NCI-H1417 treated with DMSO at 0.1 percent for 48 hours (cell line): ENCODE measurements around the gene KRT76.
A peak's percentile ranks its signal among the peaks of the same experiment; 100 is the strongest.

Source experiments
- DNase-seq: peaks from one replicate; lab custom pipeline; 2025; lab: John Stamatoyannopoulos, UW

Gene KRT76

DNA sequence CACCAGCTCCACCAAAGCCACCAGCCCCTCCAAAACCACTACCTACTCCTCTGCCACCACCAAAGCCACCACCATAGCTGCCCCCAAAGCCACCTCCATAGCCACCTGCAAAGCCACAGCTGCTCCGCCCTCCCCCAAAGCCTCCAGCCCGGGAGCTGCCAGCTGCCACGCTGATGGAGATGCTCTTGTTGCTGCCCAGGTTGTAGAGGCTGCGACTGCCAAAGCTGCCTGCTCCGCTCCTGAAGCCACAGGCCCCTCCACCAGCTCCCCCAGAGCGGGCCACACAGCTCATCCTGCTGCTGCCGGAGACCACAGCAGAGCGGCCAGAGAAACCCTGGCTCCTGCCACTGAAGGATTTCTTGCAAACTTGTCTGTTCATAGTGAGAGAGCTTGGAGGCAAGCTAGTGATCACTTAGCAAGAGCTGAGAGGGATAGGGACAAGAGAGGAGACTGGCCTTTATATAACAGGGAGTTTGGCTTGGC, at the start of gene KRT76:
KRT76 (minus strand) TSS at position 433 of the 483 bp plus-strand sequence; CDS start at position 379, 54 bp downstream.
- no peak for DNase-seq

DNA sequence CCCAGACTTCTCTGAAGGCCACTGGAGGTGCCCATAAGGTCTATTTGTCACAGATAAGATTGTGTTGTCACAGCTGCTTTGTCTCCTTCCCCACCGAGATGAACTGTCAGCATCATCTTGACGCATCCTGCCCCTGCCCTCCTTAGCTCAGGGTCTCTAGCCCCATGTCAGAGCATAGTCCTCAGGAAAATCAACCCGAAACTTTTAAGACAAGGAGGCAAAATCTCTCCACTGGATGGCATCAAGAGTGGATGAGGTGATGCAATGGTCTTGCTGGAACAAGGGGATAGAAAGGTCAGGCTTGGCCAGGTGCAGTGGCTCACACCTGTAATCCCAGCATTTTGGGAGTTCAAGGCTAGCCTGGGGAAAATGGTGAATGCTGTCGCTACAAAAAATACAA, 48.8 kb upstream of the KRT76 start:
- DNase-seq: no peak

DNA sequence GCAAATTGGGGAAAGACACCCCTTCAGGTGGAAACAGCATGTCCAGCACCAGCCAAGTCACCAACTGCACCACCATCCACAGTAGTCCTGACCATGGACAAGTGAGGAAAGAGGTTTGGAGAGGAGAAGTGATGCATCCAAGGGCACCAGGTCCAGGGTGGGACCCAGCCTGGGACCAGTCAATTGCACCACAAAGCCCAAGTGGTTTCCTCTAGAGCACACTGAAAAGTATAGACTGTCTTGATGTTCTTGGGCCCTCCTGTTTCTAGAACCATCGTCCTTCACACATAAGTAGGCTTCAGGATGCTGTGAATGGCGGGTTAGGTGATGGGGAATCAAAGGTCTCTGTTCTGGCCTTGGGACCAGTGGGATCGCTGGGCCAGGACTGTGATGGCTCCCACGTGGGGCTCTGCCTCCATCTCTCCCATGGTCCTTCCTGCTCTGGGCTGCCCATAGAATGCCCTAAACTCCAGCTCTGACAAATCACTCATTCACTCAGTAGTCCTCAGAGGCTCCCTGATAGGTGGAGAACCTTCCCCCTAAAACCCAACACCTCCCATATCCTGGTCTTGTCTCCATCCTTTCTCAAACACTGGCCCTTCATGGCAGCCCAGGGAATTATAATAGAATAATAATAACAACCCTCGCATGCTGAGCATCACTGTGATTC, 47.7 kb upstream of the KRT76 start:
- no peak for DNase-seq

DNA sequence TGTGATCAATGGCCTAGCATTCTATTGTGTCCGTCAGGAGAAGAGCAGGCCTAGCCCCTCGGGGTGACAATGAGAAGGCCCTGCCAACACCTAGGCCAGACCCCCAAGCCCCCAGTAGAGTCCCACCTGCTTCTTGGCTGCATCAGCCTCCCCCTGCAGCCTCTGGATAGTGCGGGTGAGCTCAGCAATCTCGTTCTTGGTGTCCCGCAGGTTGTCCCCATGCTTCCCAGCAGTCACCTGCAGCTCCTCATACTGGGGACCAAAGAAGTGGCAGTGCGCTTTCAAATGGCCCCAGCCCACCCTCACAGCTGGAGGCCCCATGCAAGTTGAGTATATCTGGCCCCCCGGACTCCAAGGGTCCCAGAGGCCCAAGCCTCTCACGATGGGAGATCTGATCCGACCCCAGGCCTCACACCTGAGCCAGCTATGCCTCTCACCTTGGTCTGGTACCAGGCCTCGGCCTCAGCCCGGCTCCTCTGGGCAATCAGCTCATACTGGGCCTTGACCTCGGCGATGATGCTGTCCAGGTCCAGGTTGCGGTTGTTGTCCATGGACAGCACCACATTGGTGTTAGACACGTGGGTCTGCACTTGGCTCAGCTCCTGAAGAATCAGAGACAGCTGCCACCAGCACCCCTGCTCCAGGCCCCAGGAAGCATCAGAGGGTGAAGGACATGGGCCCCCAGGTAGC, 46.8 kb upstream of the KRT76 start:
- DNase-seq: no peak

DNA sequence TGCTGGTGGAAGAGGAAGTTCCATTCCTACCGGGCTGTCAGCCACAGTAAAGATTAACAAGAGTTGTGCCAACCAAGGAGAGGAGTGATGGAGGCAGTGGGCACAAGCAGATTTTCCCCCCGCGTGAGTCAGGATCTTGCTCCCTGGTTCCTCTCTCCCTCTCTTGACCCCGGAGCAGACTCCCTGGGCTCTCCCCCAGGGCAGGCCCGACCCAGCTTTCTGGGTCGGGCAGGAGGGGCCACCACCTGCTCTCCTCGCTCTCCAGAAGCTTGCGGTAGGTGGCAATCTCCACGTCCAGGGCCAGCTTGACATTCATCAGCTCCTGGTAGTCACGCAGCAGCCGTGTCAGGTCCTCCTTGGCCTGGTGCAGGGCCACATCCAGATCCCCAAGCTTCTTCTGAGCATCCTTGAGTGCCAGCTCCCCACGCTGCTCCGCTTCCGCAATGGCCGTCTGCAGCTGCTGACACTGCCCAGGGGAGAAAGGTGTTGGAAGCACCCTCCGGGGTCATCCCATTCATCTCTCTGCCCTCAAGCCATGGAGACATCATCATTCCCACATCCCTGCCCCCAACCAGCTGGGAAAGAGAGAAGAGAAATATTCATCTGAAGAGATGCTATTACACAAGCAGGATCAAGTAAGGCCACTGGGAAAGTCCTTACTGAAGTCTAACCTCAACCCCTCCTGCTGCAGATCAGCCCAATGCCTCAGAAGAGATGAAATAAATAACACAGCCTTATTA, 45.8 kb upstream of the KRT76 start:
- no peak for DNase-seq

DNA sequence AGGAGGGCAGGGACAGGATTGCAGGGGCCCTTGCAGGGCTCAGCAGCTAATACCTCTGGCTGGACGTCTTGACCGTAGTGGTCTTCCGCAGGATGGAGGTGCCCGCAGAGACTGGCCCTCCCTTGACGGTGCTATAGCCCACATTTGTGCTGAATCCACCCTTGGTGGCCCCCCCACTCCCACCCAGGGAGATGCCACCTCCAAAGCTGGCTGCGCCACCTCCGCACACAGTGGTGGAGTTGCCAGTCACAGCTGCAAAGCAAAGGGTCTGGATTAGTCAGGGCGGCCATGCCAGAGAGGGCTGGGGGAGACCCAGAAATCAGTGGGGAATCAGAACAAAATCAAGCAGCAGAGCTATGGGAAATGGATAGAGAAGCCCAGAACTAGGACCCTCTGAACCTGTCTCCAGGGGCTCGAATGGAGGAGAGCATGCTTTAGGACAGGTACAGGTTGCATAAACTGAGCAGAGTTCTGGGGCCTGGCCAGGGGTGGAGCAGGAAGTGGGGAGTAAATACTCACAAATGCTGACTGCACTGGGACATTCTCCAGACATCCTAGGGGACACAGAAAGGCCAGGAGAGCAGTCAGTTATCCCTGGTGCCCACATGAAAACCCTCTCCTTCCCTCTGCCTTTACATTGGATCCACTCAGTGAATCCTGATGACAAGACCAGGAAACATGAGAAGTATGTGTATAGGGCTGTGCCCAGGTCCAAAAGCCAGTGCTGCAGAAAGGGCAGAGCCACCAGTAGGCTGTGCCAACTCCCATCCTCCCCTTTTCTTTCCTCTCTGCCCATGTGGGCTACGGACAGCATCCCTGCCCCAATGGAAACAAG, 44.9 kb upstream of the KRT76 start:
- no peak for DNase-seq

DNA sequence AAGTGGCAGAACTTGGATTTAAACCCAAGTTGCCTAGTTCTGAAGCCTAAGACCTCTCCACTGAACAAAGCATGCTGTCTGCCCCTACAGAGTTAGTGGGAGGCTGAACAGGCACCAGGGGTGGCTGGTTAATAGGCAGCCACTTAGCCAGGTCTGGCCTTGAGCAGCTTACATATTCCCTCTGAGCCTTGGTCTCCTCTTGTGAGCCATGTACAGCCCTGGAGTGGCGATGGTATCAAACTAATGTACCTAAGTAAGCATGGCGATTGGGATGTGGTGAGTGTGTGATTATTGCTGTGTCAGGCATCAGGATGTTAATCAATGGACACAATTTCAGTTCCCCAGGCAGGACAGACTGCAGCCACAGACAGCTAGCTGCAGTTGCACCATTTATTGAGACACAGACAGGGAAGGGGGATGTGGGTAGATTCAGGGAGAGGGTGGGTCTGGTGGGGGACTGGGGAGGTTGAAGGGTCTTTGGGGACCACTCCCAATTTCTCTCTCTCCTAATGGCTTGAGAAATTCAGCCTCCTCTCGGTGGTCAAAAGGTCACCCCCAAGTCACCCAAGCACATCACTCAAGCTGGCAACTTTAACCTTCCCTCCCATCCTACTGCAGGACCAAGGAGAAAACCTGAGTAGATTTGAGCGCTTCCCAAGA, 44.1 kb upstream of the KRT76 start:
- no peak for DNase-seq

DNA sequence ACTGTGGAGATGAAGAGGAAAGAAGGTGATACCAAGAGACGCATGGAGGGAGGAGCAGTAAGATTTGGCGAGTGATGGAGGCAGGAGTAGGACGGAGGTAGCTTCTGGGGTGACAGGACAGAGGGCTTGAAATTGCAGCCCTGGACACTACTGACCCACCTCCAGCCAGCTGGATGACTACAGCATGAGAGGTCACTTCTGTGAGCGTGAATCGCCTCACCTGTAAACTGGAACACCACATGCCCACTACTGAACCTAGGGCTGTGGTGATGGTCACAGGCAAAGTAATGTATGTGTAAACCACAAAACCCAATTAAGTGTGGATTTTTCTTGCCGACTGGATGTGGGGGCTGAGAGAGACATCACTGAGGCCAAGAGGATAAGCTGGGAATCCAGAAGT, 43.4 kb upstream of the KRT76 start:
- no peak for DNase-seq

DNA sequence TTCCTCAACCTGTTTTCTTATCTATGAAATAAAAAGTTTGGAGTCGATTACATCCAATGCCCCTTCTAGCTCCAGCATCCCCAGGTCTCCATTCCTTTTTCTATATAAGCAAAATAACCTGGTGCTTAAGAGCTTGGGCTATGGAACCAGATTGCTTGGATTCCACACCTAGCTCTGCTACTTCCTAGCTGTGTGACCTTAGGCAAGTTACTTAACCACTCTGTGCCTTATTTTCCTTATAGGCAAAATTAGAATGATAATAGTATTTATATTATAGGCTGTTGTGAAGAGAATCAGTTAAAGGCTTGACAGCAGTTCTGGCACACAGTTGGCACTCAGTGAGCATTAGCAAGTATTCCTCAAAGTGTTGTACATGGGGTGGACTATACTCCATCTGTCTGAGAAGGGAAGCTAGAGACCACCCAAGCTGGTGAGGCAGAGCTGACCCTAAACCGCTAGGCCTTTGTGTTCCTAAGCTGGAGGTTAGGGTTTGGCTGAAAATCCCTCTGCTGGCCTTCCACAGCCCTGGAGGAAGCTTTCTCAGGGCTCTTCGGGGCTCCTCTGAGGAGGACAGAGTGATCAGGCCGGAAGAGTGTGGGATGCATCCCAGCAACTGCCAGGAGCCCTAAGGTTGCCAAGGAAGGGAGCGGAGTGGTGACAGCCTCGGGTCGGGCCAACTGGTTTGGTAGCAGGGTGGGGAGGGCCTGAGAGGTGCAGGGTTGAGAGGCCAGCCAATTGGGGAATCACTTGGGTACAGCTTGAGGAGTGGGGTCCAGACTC, 42.8 kb upstream of the KRT76 start:
- DNase-seq: no peak

DNA sequence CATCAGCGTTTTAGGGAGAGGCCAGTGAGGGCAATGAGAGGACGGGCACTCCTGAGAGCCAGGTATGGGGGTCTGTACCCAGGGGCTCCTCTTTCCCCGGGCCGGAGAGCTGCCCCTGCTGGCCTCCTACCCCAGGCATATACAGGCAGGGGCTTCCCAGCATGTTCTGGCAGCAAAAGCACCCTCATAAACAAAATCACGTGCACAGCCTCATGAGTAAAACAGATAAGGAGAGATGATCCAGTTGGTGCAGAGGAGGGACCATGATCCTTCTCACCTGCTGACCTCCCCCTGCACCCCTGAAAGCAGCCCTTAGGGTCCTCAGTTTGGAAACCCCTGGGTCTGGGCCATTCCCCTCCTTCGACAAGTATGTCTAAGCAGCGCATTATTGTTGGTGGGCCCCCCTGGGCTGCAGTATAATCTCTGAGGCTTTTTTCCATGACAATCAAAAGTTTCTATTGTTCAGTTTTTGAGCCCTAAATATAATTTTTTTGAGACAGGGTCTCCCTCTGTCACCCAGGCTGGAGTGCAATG, 41.8 kb upstream of the KRT76 start:
- no peak for DNase-seq

DNA sequence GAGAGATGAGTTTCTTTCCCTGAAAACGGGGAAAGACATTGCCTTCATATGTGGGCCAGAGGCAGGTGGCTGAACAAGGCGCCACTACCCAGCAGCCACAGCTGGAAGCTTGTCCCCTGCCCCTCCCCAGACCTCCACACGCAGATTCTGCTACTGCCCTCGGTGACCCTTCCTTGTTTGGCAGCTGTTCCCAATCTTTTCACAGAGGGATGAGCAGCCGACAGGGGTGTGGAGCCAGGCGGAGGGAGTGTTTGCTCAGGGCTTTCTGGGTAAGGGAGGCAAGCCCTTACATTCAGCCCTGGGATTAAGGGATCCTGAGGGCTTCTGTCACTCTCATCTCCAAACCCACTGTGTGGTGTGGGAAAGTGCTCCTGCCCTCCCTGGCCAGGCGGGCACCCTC, 41.2 kb upstream of the KRT76 start:
- no peak for DNase-seq

DNA sequence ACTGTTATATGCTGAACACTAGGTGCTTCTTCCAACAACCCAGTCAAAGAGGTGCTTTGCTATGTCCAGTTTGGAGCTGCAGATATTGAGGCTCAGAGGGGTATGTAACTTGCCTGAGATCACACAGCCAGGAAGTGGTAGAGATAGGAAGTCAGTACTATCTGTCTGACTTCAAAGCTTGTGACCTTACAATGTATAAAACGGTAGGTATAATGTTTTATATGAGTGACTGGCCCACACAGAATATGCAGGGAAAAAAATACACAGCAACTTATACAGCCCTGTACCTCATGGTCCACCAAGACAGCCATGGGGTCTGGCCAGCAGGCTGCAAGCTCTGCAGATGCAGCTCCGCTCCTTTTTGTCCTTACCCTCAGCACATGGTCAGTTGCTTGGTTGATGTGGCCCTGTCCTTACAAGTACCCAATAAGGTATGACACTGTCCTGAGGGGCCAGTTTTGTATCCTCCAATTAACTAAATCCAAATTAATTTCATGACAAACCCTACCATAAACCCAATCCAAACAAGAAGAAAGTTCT, 40.6 kb upstream of the KRT76 start:
- DNase-seq: no peak

DNA sequence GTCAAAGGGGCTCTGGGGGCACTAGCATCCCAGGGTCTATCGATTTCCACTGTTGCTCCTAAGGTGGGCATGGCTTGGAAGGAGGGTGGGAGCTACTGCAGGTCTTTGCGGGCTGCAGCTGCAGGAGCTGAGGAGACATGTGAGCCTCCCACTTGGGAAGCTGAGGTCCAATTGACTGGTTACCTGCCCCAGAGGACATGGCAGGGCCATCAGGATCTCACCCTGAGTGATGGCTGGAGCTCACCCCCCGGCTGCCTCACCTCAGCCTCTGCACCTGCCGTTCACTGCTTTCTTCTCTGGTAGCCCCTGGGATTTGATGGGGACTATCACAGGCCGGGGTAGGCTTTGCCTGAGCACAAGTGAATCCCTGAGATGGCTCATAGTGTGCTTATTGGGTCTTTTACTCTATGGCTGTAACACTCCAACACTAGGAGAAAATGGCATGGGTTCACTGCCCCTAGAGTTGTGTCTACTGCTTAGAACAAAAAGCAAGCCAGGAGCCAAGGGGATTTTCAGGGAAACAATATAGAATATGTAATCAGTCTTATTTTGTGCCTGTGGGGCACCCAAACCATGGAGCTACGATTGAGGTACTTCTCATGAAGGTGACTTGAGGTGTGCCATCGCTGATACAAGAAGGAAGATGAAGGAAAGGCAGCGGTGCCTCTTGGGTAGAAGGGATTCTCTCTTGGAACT, 40.0 kb upstream of the KRT76 start:
- DNase-seq: no peak

DNA sequence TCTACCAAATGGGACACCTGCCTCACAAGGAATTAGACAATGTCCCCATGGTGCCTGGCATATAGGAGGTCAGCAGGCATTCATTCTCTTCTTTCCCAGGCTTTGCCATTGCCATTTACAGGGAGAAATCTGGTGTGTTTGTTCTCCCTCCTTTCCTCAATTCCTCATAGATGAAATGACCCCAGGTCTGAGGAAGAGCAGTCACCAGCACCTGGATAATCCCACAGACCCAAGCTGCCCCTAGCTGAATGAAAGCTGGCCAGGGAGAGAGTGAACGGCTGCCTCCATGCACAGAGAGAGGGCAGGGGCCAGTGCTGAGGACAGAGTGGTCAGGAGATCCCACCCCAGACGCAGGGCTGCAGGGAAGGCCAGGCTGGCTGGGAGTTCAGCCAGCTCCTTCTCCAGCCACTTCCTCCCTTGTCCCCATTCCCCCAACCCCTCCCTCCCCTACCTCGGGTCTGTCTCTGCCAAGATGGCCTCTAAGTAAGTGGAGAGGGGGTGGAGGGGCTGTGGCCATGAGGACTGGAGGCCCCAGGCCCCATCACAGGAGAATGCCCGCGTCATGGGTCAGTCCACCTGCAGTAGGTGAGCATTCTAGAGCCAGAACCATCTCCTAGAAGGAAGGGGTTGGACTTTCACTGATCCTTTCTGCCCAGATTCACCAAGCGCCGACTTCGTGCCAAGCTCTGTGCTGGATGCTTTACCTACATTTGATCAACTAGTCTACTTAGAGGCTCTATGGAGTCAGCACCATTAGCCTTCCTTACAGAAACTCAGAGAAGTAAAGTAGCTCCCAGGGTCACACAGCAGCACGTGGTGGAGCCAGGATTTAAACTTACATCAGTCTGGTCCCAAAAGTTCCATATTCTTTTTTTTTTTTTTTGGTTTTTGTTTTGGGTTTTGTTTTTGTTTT, 38.8 kb upstream of the KRT76 start:
- DNase-seq: no peak

DNA sequence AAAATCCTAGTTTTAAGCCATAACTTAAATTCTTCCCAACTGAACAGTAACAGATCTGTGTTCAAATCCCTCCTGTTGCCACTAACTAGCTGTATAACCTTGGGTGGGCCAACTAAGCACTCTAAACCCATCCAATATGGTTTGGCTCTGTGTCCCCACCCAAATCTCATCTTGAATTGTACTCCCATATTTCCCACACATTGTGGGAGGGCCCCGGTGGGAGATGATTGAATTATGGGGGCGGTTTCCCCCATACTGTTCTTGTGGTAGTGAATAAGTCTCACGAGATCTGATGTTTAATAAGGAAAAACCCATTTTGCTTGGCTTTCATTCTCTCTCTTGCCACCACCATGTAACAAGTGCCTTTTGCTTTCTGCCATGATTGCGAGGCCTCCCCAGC, 38.0 kb upstream of the KRT76 start:
- DNase-seq: no peak

DNA sequence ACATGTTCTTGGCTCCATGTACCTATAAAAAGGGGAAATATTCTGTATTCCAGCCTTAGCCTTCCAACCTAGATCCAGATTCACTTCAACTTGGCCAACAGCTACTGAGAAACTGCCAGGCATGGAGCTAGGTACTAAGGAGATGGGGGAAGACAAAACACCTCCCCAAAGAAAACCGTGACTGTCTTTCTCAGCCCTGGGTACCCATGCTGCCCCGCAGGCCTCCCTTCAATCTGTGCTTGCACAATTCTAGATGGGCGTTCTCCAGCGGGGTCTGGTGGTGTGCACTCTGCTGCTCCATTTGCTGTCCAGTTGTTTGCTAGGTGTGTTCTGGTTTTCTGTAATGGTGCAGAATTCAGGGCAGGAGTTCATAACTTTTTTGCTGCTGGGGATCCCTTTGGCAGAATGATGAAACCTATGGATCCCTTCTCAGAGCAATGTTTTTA, 37.6 kb upstream of the KRT76 start:
- DNase-seq: no peak

DNA sequence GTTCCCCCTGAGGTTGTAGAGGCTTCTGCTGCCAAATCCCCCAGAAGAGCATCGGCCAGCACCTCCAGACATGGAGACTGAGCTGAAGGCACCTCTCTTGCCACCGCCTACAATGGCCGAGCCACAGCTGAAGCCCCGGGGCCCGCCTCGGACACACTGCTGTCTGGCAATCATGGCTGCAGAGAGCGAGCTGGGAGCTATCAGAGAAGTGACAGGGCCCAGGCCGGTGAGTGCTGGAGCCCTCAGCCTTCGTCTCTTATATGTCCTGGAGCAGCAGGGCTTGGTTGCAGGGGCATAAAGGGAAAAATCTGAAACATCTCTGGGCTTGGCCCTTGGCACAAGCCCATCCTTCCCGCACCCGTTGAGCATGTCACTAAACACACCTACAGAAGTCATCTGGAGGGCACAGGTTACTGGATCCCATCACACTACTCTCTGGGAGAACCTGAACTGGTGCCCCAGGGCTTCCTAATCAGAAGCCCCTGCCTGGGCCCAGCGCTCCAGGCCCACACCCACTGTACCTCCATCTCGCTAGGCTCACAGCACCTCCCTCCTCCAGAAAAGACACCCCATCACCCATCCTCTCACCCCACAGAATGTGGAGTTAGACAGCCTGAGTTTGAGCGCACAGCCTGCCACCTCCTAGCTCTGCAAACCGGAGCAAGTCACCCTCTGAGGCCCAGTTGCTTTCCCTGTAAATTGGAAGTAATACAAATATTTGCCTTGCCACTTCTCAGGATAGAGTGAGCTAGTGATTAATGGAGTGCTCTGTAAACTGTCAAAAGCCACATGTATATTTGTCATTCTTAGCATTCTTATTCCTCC, 37.0 kb upstream of the KRT76 start, which contains the start of gene KRT4:
KRT4 (minus strand) TSS at position 232 of the 825 bp plus-strand sequence; CDS start at position 174, 58 bp downstream.
- peak; percentile 34 for DNase-seq
